Endodermal cell (in vitro differentiated cells): ENCODE measurements around the gene PLXNA2. TPM values are rescaled to one million over a fixed set of nuclear protein-coding genes. Genes with fewer than 3 reads are reported as not detected.

Experiments
- DNase-seq: peaks from one replicate; pipeline ENCODE4 v3.0.0-alpha.2; 2017
- H3K27ac ChIP-seq: 2 replicates; pipeline ENCODE4 v1.5.1; 2013; ENCODE audit warnings: mild to moderate bottlenecking, low read depth, low read length, moderate library complexity
- H3K27me3 ChIP-seq: 2 replicates; pipeline ENCODE4 v1.6.1; 2013; ENCODE audit warnings: mild to moderate bottlenecking, low read length, moderate library complexity; ENCODE audit not compliant: insufficient read depth, control insufficient read depth, poor library complexity, severe bottlenecking
- H3K36me3 ChIP-seq: 2 replicates; pipeline ENCODE4 v1.7.0; 2013; ENCODE audit warnings: mild to moderate bottlenecking, low read length, moderate library complexity; ENCODE audit not compliant: control insufficient read depth, insufficient read depth
- H3K4me1 ChIP-seq: one replicate; pipeline ENCODE4 v1.7.0; 2013; ENCODE audit warnings: low read length; ENCODE audit not compliant: control insufficient read depth, insufficient read depth
- H3K4me3 ChIP-seq: 2 replicates; pipeline ENCODE4 v1.5.1; 2013; ENCODE audit warnings: mild to moderate bottlenecking, low read length, moderate library complexity
- H3K9ac ChIP-seq: 2 replicates; pipeline ENCODE4 v1.6.1; 2013; ENCODE audit warnings: mild to moderate bottlenecking, low read length, moderate library complexity; ENCODE audit not compliant: poor library complexity, severe bottlenecking; ENCODE audit errors: extremely low read depth
- H3K9me3 ChIP-seq: 2 replicates; pipeline ENCODE4 v1.6.1; 2013; ENCODE audit warnings: mild to moderate bottlenecking, low read length, moderate library complexity; ENCODE audit not compliant: control insufficient read depth
- H3K27ac Mint-ChIP-seq: 2 replicates; pipeline ENCODE4 v1.8.0; 2020; ENCODE audit warnings: mixed read lengths
- H3K27me3 Mint-ChIP-seq: 2 replicates; pipeline ENCODE4 v1.8.0; 2021; ENCODE audit warnings: mild to moderate bottlenecking, mixed read lengths; ENCODE audit not compliant: insufficient read depth
- H3K36me3 Mint-ChIP-seq: 2 replicates; pipeline ENCODE4 v1.8.0; 2020; ENCODE audit warnings: low read depth, mixed read lengths
- H3K4me1 Mint-ChIP-seq: 2 replicates; pipeline ENCODE4 v1.8.0; 2020; ENCODE audit warnings: mixed read lengths
- H3K4me3 Mint-ChIP-seq: 2 replicates; pipeline ENCODE4 v1.8.0; 2020; ENCODE audit warnings: mild to moderate bottlenecking, moderate library complexity, mixed read lengths
- H3K9me3 Mint-ChIP-seq: 2 replicates; pipeline ENCODE4 v1.8.0; 2020; ENCODE audit warnings: mild to moderate bottlenecking, mixed read lengths
- CTCF ChIP-seq: fragments of 200-600 bp; sonication (generic); conservative IDR thresholded peaks from 2 replicates; pipeline ENCODE4 v1.5.0; 2021; ENCODE audit warnings: antibody characterized with exemption, mild to moderate bottlenecking
- WGBS, 2 experiments: methylation state at CpG; one replicate each; pipeline versions ENCODE4 v1.1.5 to v1.1.7; 2013; ENCODE audit warnings: missing lambda C conversion rate in 2 of 2, mixed read lengths in 1 of 2; ENCODE audit not compliant: insufficient coverage in 1 of 2, insufficient read length in 1 of 2; 5-methylcytosine and 5-hydroxymethylcytosine counted together
- total RNA-seq, 2 donors: library from RNA; stranded (reverse); fragmentation: NEBNext Ultra II Directional in 1 of 2; extraction: Animal tissue kit (Norgen Biotek cat#: 25700) in 1 of 2; gene quantifications; 2 replicates in 1 of 2; 3 replicates in 1 of 2; pipeline ENCODE4 v1.2.1, GENCODE V29; 2021

Gene PLXNA2
- total RNA-seq, 2 donors from 2014 or later: 61.2 to 86.1 TPM

- Mint-ChIP-seq H3K4me3 (no peak overlapping the region), H3K4me1 (no peaks in the 10 kb centered on the region), H3K36me3 (no peaks in the 10 kb centered on the region), H3K27me3 (peaks cover 32% of the 10 kb centered on the region), H3K27ac (no peak overlapping the region), H3K9me3 (no peaks in the 10 kb centered on the region)
- no peaks in the 10 kb centered on the region for H3K9me3 ChIP-seq
- no peak for TF ChIP-seq CTCF
- H3K27me3 ChIP-seq: peaks cover 28% of the 10 kb centered on the region
- no peak for DNase-seq
- WGBS, 2 experiments: 95 to 100% methylated on average over 1 to 4 of the region's 4 CpGs
- H3K4me3 ChIP-seq: no peak overlapping the region
- H3K4me1 ChIP-seq: no peaks in the 10 kb centered on the region
- H3K9ac ChIP-seq: no peak overlapping the region
- no peaks in the 10 kb centered on the region for H3K36me3 ChIP-seq
- no peak overlapping the region for H3K27ac ChIP-seq
These were observed 259.2 kb downstream of the PLXNA2 start for GRCh38 chr1:207984831-207985572.

- WGBS, 2 experiments: 92 to 98% methylated on average over 4 to 6 of the region's 6 CpGs
- H3K36me3 Mint-ChIP-seq: no peaks in the 10 kb centered on the region
These were observed 261.0 kb downstream of the PLXNA2 start for GRCh38 chr1:207983044-207983635.

GRCh38 chr1:207981976-207982375, 262.2 kb downstream of the PLXNA2 start:
- DNase-seq: peak; percentile 83

More at GRCh38 chr1:207983044-207983635, 261.0 kb downstream of the PLXNA2 start:
- Mint-ChIP-seq H3K27ac (no peak overlapping the region), H3K27me3 (peaks cover 27% of the 10 kb centered on the region), H3K4me3 (no peak overlapping the region), H3K9me3 (no peaks in the 10 kb centered on the region), H3K4me1 (no peaks in the 10 kb centered on the region)
- H3K9ac ChIP-seq: no peak overlapping the region
- no peak overlapping the region for H3K27ac ChIP-seq
- DNase-seq: no peak
- no peak overlapping the region for H3K4me3 ChIP-seq
- no peaks in the 10 kb centered on the region for H3K9me3 ChIP-seq
- TF ChIP-seq CTCF: no peak
- no peaks in the 10 kb centered on the region for H3K4me1 ChIP-seq
- H3K36me3 ChIP-seq: no peaks in the 10 kb centered on the region
- peaks cover 28% of the 10 kb centered on the region for H3K27me3 ChIP-seq

More at GRCh38 chr1:207981976-207982375, 262.2 kb downstream of the PLXNA2 start:
- H3K9me3 ChIP-seq: no peaks in the 10 kb centered on the region
- H3K27me3 ChIP-seq: peaks cover 28% of the 10 kb centered on the region
- WGBS, 2 experiments: 45 to 82% methylated on average over 1 to 2 of the region's 2 CpGs
- H3K4me3 ChIP-seq: no peak overlapping the region
- no peak overlapping the region for H3K27ac ChIP-seq
- no peaks in the 10 kb centered on the region for H3K36me3 ChIP-seq
- Mint-ChIP-seq H3K9me3 (no peaks in the 10 kb centered on the region), H3K27ac (no peak overlapping the region), H3K4me1 (no peaks in the 10 kb centered on the region), H3K36me3 (no peaks in the 10 kb centered on the region), H3K27me3 (peaks cover 25% of the 10 kb centered on the region), H3K4me3 (no peak overlapping the region)
- no peaks in the 10 kb centered on the region for H3K4me1 ChIP-seq
- peak; percentile 89 for TF ChIP-seq CTCF
- no peak overlapping the region for H3K9ac ChIP-seq
